CD4-positive, alpha-beta T cell treated with Interleukin-15 for 1 hour (primary cell): ENCODE data around the gene NCS1.

Experiments used
- DNase-seq: peaks from one replicate; pipeline ENCODE4 v3.0.0-alpha.2; 2020

Gene NCS1

GRCh38 chr9:130196643-130197042 is 24.4 kb downstream of the NCS1 start:
- no peak for DNase-seq

DNA sequence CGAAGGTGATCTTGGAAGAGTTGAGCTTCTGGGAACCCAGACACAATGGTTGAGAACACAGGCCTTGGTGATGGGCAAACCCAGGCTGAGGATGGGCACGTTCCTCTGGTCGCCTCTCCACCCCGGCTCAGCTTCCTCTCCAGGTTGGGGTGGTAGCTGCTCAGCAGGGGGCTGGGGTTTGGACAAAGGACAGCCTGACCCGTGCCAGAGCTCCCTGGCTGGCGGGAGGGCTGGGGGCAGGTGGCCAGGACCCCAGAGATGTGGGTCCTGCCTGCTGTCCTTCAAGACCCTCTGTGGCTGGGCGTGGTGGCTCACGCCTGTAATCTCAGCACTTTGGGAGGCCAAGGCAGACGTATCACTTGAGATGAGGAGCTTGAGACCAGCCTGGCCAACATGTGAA is 25.2 kb downstream of the NCS1 start:
- DNase-seq, result no peak

GRCh38 chr9:130197888-130198287 is 25.7 kb downstream of the NCS1 start:
- no peak for DNase-seq

- DNase-seq, result no peak
Observed at GRCh38 chr9:130198501-130199179, 26.4 kb downstream of the NCS1 start.

GRCh38 chr9:130199605-130200004 is 27.4 kb downstream of the NCS1 start:
- no peak for DNase-seq

GRCh38 chr9:130200038-130200849 is 28.0 kb downstream of the NCS1 start:
- DNase-seq, result no peak

DNA sequence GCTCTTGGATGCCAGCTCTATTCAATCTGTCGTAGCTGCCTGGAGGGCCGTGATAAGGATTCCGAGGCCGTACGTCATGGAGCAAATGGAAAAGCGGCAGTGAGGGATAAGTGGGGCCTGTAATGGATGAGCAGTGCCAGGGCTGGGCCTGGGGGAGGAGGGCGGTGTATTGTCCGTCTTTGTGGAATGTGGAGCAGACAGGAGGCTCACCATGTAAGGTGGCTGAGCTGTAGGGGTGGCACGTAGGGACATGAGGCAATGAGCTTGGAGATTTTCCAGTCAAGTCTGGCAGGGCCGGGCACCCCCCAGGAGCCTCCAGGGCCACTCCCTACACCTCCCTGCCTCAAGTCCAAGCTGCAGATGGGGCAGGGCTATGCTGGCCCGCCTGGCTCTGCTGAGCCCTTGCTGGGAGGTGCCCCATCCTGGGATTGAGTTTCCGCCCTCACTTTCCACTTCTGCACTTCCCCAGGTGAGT is 29.2 kb downstream of the NCS1 start:
- DNase-seq, result no peak

GRCh38 chr9:130201974-130202373 is 29.8 kb downstream of the NCS1 start:
- no peak for DNase-seq

GRCh38 chr9:130204341-130204740 is 32.1 kb downstream of the NCS1 start:
- DNase-seq, result no peak

DNA sequence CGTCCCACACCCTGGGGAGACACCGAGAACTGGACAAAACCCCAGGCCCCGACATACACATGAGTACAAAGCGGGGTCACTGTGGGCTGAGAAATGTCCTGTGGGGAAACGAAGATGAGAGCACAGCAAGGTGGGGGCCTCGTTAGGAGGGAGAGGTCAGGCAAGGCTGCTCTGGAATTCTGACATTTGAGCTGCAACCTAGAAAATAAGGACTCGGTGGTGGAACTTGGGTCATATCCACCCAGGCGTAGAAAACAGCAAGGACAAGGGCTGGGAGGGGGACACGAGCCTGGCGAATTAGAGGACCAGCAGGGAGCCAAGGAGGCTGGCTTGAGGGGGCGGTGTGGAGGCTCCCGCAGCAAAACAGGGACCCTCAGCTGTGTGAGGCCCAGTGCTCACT is 32.8 kb downstream of the NCS1 start:
- DNase-seq, result no peak

GRCh38 chr9:130205912-130206311 is 33.7 kb downstream of the NCS1 start:
- no peak for DNase-seq

GRCh38 chr9:130206579-130206978 is 34.4 kb downstream of the NCS1 start:
- no peak for DNase-seq

DNA sequence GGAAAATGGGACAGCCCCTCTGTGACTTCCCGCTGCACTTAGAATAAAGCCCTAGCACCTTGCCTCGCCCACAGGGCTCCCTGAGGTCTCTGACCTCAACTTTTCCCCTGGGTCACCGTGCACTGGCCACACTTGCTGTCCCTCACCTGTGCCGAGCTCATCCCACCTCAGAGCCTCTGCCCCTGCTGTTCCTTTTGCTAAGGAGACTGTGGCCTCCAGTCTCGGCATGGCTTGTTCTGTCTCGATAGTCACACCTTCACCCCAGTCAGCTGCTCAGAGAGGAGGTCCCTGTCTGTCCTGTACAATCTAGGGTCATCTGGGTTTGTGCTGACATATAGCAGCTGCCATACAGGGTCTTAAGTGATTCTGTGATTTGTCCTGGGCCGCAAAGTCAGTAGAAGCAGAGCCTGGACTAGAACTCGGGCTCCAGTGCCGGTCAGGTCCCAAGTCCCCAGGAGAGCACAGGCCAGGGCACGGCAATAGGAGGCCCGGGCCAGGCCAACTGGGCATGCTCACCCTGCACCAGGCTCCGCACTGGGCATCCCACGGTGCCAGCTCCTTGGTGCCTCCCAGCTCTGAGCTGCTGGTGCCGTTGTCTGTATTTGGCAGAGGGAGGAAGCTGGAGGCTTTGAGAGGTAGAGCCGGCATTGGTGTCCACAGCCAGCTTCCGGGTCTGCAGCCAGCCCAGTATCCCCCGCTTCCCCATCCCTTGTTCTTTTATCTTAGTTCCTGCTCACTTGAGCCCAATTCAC is 35.2 kb downstream of the NCS1 start:
- no peak for DNase-seq

DNA sequence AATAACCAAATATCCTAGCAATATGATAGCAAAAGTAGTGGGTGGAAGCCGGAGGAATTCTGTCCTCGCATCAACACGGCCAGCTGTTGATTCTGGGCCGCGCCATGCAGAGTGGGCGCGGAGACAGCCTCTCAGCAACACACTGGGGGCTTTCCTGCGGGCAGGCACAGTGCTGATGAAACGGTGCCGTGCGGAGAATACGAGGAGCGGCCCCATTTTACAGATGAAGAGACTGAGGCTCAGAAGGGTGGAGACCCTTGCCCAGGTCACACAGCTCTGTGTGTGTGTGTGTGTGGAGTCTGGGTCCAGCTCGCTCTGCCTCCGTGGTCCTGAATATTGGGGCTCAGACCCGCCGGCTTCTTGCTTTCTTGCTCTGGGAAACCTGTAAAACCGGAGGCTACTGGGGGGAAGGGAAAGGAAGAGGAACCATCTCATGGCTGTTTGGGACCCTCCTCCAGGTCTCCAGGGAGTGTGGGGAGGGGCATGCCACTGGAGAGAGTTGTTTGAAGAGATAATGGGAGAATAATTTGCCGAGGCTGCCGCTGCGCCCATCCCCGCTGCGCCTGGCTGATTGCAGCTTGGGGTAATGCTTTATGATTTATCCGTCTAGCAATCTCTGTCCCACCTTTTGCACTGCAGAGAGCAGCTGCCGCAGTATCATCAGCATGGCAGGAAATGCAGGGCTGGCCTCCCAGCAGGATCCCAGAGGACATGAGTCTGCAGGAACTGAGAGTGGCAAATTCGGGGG is 36.6 kb downstream of the NCS1 start:
- DNase-seq, result no peak

GRCh38 chr9:130209422-130209821 is 37.2 kb downstream of the NCS1 start:
- DNase-seq, result no peak

DNA sequence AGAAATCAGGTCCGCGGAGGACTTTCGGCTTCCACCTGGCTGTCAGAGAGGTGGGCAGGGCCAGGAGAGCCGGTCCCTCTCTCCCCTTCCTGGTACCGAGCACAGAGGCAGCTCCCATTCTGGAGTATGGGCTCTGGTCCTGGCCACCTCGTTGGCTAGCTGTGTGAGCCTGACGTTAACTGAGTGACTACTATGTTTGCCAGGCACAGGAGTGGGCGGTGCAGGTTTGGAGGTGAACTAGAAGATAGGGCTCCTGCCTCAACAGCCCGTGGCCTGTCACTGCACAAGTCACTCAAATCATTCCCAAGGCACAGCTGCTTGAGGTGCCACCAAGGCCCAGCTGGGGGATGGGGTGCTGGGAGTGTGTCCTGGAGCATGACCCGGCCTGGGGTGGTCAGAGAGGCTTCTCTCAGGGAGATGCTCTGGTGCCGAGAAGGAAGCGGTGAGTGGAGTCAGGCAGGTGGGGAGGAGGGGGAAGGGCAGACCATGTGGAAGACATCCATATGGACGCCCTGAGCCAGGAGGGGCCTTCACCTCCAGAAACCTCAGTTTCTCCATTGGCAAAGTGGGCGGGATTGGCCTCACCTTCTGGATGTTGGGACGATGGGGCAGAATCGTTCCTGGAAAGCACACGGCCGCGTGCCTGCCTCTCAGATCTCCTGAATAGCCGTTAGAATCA is 39.5 kb downstream of the NCS1 start:
- no peak for DNase-seq

- DNase-seq, result no peak
Observed at GRCh38 chr9:130212543-130213297, 40.5 kb downstream of the NCS1 start.

DNA sequence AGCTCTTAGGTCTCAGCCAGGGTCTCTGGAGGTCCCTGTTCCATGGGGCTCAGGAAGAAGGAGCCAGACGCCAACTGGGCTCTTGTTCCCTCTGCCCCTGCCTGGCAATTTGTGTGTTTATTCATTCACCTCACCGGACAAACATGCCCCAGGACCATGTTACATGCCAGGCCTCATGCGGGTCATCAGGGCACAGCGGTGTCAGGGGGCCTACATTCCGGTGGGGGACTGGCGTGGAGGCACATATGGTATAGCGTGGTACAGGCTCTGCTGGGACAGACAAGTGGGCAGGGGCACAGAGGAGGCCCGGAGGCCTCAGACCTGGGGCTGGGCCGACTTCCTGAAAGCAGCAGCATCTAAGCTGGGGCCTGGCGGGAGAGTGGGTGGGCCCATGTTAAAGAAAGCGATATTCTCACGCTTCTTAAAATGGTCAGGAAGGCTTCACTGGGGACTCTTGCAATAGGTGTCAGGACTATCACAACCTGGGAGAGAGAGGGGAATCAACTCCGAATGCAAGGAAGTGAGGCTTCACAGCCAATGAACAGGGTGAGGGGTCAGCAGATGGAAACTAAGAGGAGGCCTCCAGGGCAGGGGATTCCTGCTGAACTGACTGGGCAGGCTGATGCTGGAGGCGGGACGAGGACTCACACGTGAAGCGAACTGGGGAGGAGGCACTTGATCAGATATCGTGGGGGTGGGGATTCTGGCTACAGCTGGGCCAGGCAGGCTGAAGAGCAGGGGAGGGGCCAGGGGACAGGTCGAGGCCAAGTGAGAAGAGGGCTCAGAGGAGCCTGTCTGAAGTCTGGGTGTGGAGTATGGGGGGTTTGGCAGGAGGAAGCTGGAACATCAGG is 41.9 kb downstream of the NCS1 start:
- no peak for DNase-seq

DNA sequence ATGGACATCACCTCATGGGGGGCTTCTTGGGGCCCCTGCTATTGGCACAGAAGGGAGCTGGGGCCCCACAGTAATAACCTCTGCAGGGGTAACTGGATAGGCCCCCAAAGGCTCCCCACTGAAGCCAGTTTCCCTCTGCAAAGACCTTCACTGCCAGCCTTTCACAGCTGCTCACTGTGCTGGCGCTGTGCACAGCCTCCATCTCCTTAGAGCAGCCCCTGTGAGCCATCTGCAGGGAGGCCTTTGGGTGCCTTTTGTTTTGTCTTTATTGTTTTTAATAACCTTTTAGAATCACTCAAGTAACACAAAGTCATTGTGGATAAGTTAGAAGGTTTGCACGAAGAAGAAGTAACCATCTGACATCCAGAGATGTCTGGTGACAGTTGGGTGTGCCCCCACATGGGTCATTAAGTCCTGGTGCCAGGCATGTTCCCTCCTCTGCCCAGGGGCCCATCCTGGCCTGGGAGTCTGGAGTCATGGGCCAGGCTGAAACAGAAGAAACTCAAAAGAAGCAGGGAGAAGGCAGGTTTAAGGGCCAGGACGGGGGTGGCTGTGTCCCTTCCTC is 42.7 kb downstream of the NCS1 start:
- no peak for DNase-seq
